NB4 (cell line): ENCODE measurements around the gene MRPL42.

Source experiments
- CTCF ChIP-seq: IDR thresholded peaks from one replicate; pipeline ENCODE4 v1.5.1; 2012; ENCODE audit warnings: low read depth, low read length
- MAX ChIP-seq: IDR thresholded peaks from 2 replicates; pipeline ENCODE4 v1.6.1; 2011; ENCODE audit warnings: low read depth, low read length
- MYC ChIP-seq: IDR thresholded peaks from 2 replicates; pipeline ENCODE4 v1.6.1; 2011; ENCODE audit warnings: low read depth, low read length
- POLR2A ChIP-seq: IDR thresholded peaks from 2 replicates; pipeline ENCODE4 v1.6.1; 2011; ENCODE audit warnings: mild to moderate bottlenecking; ENCODE audit not compliant: insufficient read length; ENCODE audit errors: extremely low read depth

- TF ChIP-seq CTCF (no peak), POLR2A (no peak), MAX (no peak), MYC (no peak)
Observed at GRCh38 chr12:93430280-93430679, 37.0 kb upstream of the MRPL42 start.
